GM19035 (cell line): Measurements from ENCODE around the gene HMOX2.

Experiments
- ATAC-seq: cut with Tn5 transposase; IDR thresholded peaks from one replicate; pipeline ENCODE4 v1.9.1; 2021; ENCODE audit not compliant: unreplicated experiment

Gene HMOX2

GRCh38 chr16:4552541-4552940, 76.3 kb downstream of the HMOX2 start:
- ATAC-seq, result no peak

GRCh38 chr16:4556112-4556511, 79.9 kb downstream of the HMOX2 start, which contains the start of gene C16orf96:
C16orf96 (plus strand) TSS chr16:4556340; CDS start chr16:4556490, 150 bp downstream.
- no peak for ATAC-seq

- ATAC-seq, result no peak
Observed at GRCh38 chr16:4556580-4556979, 80.4 kb downstream of the HMOX2 start.

- no peak for ATAC-seq
Observed at GRCh38 chr16:4557973-4558372, 81.8 kb downstream of the HMOX2 start.
